HG03060 (cell line): ENCODE measurements around the gene KLHL1.

ENCODE experiments used
- ATAC-seq: cut with Tn5 transposase; IDR thresholded peaks from one replicate; pipeline ENCODE4 v1.9.1; 2021; ENCODE audit warnings: low read depth, moderate number of reproducible peaks; ENCODE audit not compliant: unreplicated experiment

KLHL1 gene

DNA sequence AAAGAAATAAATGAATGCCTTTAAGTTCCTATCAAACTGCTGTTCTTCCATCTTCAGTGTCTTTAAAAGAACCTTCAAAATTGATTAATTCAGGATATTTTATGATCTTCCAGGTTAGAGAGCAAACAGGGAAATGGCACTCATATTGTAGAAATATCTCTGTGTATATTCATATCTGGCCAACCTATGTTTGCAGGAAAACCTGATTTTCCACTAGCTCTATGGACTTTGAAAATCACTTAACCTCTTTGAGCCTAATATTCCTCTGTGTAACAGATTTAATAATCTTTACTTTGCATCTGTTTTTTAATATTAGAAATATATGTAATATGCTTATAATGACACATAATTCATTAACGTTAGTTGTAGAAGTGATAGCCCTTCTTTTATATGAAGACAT, 228.3 kb downstream of the KLHL1 start:
- ATAC-seq: no peak

DNA sequence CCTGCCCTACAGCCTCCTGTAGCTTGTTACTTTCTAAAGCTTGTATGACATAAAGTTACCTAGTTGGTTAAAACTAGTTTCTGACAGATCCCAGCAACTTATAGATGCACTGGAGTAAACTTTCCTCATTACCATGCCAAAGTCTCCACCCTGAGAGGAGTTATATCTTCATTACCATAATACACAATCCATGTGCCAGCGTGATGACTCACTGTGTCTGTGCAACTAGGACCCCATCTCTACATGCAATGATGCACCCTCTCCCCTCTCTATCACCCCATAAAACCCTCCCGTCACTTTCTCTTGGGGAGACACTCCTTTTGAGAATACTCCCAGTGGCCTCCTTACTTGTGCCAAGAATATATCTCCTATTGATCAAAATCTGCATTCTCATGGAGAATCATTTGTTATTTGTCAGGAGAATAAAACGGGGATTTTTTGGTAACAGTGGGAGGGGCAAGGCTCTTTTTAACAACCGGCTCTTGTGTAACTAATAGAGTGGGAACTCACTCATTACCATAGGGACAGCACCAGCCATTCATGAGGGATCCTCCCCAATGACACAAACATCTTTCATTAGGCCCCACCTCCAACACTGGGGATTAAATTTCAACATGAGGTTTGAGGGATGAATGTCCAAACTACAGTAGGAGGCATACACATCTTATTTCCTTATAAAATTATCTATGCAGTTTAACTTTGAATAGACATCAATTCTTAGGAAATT, 235.8 kb downstream of the KLHL1 start:
- no peak for ATAC-seq

DNA sequence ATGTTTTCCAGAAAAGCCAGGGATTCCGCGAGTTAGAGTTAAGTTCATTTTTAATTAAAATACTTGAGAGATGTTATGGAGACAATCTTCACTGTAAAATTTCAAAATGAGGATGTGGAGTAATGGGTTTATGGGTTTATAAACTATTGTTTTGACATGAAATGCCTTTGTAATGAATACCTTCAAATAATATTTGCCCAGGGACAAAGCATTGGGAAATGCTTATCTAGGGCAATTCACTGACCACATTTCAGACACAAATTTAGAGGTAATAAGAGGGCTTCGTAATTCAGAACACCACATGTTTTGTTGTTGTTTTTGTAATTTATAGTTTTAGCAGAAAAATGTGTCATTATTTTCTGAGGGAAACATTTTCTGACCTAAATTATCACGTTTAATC, 241.7 kb downstream of the KLHL1 start:
- no peak for ATAC-seq

DNA sequence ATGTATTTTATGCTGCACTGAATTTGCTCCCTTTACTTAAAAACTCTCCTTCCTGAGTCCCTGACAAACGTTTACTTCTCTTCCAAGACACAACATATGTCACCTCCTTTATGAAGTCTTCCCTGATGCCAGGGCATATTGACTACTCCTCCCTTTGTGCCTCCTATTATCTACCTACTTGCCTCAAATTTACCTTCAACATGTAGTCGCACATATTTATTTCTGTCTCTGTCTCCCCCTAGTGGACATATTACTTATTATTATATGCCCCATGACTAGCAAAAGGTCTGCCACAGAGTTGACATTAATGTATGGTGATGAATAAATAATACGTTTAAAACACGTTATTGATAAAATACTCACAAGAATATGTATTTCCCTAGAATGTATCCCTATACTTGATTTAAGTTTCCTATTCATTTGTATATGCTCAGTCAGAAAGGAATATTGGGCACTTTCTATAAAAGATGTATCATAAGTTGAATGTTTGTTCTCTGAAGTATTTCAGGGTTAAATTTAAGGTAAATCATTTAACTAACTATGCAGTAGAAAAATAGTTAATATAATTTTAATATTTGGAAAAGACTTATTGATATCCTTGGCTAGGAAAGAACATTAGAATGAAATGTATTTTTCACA, 250.9 kb downstream of the KLHL1 start:
- peak; percentile 61 for ATAC-seq

DNA sequence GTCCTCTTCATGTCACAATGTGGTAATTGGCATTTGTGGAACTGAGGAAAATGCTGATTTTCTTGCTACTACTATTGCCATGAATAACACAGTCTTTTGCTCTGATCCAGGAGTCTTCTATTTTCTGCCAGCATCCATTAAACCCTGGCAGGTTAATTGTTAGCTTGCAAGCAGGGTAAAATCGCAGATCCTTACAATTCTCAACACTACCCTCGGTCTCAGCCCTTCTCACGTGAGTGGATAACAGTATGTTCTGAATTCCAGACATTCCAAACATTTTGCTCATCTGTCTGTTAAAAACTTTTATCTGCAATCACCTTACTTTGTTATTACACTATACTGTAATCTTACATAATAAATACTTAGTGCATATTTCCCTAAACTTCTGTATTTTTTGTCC, 251.9 kb downstream of the KLHL1 start:
- no peak for ATAC-seq

DNA sequence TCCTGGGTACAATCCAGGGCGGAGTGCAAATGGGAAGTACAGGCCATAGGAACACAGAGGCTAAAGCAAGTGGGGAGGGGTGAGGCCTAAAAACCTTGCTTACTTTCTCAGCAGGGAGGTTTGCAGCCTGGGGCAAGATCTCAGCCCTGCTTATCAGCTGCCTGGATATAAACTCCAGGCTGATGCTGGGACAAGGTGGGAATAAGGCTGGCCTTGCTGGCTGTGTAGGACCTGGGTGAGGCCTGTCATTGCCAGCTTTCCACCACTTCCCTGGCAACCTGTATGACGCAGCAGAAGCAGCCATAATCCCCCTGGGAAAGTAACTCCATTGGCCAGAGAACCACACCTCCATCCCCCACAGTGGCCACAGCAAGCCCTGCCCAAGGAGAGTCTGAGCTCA, 279.7 kb downstream of the KLHL1 start:
- no peak for ATAC-seq

DNA sequence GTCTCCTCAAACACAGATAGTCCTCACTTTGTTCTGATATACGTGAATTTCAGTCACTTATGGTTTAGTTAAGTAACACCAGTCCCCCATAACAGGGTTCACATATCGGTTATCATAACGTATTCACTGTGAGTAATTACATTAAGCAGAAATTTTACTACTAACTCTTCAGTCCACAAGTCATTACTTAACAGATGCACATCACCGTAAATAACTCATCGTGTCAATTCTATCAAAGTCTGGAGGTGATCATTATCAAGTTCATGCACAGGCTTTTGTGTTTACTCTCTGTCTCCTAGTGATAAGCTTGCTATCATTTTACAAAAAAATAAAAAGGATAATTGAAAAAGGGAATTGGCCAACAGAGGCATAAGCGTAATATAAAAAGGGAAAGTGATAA, 288.1 kb downstream of the KLHL1 start:
- ATAC-seq: no peak

DNA sequence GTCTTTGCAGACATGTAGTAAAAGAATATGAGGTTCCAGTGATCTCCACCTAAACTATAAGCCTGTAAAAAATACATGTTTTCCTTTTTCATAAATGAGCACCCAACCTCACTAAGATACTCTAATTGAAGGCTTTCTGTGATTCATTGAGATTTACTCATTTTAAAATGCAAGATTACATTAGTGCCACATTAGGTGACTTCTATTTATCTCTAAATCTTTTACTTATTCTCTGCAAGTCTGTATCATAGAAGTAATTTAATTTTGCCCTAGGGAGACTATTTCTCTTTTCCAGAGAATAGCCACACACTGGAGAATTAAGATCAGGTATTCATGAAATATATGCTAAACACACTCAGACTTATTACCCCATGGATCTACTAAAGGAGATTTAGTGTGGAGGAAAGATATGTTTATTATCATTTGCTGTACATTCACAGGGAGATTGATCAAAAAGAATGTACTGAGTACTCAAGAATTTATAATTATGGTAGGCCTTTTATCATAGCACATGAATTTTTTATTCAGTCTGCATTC, 290.9 kb downstream of the KLHL1 start:
- ATAC-seq: no peak

DNA sequence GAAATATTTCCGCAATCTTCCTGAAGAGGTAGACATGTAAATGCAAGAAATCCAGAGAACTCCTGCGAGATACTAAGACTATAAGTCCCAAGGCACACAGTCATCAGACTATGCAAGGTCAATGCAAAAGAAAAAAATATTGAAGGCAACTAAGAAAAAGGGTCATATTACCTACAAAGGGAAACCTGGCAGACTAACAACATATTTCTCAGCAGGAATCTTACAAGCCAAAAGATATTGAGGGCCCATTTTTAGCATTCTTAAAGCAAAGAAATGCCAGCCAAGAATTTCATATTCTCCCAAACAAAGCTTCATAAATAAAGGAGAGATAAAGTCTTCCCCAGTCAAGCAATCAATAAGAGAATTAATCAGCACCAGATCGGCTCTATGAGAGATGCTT, 299.1 kb downstream of the KLHL1 start:
- ATAC-seq: no peak

DNA sequence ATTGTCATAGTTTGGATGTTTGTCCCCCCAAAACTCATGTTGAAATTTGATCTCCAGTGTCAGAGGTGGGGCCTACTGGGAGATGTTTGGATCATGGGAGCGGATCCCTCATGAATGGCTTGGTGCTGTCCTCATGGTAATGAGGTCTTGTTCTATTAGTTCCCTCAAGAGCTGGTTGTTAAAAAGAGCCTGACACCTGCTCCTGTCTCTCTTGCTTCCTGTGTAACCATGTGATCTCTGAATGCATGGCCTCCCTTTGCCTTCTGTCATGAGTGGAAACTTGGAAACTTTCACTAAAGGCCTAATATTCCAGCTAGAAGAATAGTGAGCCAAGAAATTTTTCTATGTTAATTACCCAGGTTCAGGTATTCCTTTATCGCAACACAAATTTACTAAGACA, 312.0 kb downstream of the KLHL1 start:
- no peak for ATAC-seq

DNA sequence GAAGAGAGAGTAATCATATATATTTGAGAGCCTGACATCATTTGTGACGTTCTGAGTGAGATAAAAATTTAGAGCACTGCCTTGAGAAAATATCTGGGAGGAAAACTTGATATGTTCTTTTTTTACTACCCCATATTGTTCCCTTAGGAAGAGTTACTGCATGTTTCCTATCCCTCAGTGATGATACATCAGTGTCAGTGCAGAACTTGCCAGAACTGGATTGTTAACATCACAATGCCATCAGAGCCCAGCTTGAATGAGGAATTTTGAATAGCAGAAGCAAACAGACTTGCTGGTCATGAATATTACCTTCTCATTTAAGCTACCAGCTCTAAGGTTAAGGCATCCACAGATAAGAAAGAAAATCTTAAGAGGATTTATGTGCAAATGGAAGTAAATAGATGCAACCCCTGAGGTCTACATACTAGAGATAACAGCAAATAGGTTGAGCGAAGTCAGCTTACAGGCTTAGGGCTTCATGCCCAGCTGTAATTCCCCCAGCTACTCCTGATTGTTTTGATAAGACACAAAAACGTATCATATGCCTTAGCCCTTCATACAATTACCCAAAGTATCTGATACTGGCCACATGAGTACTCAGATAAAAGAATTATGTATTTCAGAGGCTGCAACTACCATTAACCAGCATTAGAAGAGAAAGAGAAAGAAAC, 314.3 kb downstream of the KLHL1 start:
- ATAC-seq: no peak

DNA sequence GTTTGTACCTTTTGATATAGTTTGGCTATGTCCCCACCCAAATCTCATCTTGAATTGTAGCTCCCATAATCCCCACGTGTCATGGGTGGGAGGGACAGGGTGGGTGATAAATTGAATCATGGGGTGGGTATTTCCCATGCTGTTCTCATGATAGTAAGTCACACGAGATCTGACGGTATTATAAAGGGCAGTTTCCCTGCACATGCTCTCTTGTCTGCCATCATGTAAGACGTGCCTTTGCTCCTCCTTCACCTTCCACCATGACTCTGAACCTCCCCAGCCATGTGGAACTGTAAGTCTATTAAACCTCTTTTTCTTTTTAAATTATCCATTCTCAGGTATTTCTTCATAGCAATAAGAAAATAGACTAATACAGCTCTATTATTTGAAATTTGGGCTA, 331.3 kb downstream of the KLHL1 start:
- no peak for ATAC-seq

DNA sequence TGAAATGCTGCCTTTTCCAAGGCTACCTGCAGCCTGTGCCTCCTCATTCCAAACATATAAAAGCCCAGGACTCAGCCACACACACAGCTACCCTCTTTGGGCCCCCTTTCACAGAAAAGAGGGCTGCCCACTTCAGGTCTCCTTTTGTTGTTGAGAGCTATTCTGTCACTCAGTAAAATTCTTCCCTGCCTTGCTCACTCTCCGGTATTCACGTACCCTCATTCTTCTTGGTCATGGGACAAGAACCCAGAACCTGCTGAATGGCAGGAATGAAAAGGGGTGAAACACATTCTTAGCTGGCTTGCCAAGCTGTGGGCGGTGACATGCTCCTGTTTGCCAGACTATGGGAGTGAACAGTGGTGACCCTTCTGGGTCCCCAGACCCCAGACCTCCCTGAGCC, 338.6 kb downstream of the KLHL1 start:
- ATAC-seq: no peak

DNA sequence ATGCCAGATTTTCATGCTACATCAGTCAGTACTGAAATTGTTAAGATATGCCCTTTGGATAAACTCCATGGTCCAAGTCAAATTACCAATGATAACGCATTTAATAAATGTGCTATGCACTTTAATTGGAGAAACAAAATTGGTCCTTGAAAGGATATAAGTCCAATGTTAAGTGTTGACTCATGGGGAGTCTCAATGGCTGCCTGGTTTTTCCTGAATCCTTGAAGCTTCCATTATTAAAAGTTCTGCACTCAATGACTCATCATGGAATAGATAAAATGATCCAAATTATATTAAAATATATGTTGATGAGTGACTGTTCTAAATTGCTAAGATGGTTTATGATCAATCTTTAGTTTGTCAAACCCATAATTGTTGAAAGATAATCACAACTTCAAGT, 346.7 kb downstream of the KLHL1 start:
- no peak for ATAC-seq

DNA sequence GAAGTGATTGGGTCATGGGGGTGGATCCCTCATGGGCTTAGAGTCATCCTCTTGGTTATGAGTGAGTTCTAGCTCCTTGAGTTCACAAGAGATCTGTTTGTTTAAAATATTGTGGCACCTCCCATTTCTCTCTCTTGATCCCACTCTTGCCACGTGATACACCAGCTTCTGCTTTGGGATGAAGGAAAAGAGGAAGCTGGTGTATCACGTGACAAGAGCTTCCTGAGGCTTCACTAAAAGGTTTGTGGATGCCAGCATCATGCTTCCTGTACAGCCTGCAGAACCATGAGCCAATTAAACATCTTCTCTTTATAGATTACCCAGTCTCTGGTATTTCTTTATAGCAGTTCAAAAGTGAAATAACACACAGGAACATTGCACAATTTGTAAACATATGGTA, 353.2 kb downstream of the KLHL1 start:
- ATAC-seq: no peak

DNA sequence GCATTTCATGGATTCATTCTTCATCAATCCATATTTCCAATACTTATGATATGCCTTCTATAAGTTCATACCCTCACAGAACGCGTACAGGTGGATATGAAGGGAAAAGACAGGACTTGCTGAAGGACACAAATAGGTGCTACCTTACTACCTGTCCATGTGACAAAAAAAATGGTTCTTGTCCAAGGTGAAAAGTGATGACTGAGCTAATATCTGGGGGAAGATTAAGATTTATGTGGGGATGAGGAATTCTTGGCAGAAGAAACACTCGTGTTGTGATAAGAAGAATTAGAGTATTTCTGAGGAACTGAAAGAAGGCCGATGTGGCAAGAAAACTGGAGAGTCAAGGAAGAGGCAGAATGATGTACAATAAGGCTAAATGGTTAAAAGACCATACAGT, 357.0 kb downstream of the KLHL1 start:
- no peak for ATAC-seq

DNA sequence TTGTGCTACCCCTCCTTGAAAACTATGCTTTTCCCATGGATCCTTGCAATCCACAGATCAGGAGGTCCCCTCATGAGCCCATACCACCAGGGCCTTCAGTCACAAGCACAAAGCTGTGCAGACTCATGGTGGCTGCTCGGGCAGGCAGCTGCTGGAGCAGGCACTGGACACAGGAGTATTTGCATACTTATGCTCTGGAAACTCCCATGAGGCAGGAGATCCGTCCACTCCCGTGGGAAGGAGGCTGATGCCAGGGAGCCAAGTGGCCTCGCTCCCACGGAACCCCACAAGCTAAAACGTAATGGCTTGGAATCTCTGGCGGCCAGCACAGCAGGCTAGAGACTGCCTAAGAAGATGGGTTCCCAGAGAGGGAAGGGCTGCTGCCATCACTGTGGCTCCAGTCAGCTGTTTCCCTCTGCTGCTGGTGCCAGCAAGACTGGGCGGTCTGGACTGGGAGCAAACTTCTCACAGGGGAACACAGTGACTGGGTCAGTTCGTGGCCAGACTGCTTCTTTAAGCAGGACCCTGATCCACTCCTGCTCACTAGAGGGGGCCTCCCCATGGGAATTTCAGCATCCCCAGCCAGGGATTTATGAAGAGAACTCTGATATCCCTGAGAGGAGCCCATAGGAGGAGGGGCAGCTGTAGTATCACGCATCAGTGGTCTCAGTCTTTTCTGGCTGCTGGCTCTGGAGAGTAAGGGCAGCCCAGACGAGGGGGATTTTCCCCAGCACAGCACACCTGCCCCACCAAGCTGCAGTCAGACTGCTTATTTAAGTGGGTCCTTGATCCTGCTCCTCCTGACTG, 370.9 kb downstream of the KLHL1 start:
- no peak for ATAC-seq

DNA sequence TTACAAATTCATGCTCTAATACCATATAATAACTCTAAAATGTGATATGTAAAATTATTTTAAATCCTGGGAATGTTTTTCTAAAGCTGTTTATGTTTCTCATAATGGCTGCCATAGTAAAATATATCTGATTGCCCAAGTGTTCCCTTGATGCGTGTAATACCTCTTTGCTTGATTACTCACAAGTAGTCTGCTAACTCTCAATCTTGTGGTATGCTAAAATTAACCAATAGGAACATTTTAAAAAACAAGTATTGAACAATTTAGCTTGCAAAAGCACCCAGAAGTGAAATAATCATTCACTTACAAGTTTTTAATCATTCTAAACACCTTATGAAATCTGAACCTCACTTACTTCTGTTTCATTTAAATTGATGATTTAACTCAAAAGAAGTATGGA, 386.6 kb downstream of the KLHL1 start:
- ATAC-seq: no peak

DNA sequence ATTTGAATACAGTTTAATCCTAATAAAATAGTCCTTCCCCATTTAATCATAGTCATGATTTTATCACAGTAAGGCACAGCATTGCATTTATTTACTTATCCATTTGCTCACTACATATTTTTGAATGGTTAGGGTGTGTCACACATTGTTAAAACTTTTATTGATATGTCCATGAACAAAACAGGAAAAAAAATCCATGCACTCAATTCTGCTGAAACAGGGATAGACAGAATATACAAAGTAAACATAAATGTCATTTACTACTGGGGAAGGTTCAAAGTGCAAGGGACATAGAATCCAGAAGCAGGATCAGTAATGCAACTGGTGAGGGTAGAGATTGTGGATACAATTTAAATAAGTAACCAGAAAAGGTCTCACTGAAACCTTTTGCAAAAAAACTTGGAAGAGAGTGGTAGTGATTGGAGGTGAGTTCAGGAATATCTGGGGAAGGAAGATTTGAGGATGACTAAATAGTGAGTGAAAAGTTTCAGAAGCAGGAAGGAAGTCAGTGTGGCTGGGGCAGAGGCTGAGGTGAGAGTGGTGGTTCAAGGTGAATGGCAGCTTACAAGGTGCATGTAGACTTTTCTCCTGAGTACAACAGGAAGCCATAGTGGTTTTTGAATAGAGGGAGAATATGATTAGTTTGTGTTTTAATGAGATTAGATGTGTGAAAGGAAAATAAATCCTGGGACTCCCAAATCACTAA, 387.8 kb downstream of the KLHL1 start:
- ATAC-seq: no peak

DNA sequence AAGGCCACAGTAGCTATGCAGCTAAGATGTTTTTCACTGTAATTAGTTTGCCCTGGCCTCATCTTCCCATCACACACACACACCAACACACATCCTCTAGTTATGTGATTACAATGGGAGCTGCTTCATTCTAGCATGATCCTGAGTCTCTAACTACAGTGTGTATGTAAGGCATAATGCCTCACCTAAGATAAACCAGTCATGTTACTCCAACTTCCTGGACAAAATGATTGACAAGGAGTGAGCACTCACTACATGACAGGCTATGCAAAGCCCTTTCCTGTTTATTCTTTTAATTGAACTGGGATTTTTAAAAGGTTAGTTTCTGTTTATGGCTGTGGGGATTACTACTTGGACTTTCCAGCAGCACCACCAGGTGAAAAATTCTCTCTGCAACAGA, 401.4 kb downstream of the KLHL1 start:
- ATAC-seq: no peak
